ENCODE data around the gene SHOC2. TPM values are rescaled to one million over a fixed set of nuclear protein-coding genes. Genes with fewer than 3 reads are reported as not detected.

The SHOC2 gene
- total RNA-seq, 2 donors from 2014 or later: 32.9 to 48.9 TPM

DNA sequence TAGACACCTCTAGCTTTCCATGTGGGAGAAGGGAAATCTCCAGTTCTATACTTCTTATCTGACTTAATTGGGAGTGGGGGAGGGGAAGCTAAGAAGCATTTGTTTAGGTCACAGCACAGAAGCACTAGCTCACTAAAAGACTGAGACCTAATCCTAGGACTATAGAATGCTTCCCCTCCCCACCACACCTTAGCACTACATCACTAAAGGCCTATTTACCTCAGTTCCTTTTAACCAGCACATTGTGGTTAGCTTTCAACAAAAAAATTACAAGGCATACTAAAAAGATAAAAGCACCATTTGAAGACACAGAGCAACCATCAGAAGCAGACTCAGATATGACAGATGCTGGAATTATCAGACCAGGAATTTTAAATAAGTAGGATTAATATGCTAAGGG, 103.7 kb downstream of the SHOC2 start:
- H3K27ac ChIP-seq: no peak overlapping the region
- TF ChIP-seq, protein P1, sequence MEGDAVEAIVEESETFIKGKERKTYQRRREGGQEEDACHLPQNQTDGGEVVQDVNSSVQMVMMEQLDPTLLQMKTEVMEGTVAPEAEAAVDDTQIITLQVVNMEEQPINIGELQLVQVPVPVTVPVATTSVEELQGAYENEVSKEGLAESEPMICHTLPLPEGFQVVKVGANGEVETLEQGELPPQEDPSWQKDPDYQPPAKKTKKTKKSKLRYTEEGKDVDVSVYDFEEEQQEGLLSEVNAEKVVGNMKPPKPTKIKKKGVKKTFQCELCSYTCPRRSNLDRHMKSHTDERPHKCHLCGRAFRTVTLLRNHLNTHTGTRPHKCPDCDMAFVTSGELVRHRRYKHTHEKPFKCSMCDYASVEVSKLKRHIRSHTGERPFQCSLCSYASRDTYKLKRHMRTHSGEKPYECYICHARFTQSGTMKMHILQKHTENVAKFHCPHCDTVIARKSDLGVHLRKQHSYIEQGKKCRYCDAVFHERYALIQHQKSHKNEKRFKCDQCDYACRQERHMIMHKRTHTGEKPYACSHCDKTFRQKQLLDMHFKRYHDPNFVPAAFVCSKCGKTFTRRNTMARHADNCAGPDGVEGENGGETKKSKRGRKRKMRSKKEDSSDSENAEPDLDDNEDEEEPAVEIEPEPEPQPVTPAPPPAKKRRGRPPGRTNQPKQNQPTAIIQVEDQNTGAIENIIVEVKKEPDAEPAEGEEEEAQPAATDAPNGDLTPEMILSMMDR (IDR thresholded peaks at IDR 0.05): no peak
- H3K27me3 ChIP-seq: no peaks in the 10 kb centered on the region
- no peak for DNase-seq (ENCODE audit: low spot score)
- H3K9me3 ChIP-seq: no peaks in the 10 kb centered on the region
- no peaks in the 10 kb centered on the region for H3K36me3 ChIP-seq
- H3K4me1 ChIP-seq: no peaks in the 10 kb centered on the region
- H3K4me3 ChIP-seq: no peak overlapping the region

DNA sequence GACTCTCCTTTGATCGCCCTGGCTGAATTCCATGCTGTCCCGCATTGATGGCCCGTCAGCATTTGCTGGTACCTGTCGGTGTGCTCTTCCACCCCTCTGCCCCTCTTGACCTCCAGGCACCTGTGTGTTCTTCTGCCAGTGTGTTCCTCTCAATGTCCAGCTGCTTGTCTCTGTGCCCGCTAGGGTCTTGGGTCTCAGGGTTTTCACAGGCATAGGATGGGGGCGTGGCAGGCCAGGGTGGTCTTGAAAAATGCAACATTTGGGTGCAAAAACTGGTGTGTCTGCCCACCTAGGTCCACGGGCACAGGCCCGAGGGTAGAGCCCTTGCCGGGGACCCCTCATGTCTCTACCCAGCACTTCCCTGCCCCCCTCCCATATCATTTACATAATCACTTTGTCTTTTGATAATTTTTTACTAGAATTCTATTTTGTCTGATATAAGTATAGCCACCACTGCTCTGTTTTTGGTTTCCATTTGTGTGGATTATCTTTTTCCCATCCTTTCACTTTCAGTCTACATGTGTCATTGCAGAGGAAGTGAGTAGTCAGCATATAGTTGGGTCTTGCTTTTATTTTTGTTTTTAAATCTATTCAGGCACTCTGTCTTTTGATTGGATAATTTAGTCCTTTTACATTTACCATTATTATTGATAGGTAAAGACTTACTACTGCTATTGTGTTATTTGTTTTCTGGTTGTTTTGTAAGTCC, 110.8 kb downstream of the SHOC2 start:
- H3K4me3 ChIP-seq: no peak overlapping the region
- DNase-seq (ENCODE audit: low spot score): no peak
- no peak overlapping the region for H3K27ac ChIP-seq

DNA sequence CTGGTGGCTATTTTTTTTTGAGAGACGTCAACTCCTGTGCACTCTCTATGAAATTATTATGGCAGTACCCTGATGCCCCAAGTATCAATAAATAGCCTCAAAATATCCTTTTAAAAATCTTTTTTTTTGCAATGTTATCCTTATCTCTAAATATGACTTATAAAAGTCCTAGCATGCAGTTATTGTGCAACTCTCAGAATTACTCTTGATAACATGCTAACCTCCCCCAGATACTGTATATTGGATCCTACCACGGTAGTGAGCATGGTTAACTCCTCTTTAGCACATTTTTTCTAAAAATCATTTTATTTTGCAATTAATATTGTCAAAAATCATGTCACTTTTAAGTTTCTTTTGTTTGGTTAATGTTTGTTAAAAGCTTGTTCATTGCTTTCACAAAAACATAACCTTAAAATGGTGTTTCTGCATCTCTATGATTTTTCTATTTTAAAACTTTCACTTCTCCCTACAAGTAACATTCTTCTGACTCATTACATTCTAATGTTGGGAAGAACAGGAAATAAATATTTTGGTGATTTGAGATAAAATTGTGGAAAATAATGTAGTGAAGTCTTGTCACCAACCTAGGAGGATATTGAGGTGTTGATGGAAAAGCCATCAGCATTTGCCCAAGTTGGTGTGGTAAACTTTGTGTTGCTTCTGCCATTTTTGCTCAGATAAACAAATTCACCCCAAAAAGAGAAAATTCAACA, 115.3 kb downstream of the SHOC2 start:
- DNase-seq (ENCODE audit: low spot score): no peak
- H3K27me3 ChIP-seq: no peaks in the 10 kb centered on the region
- TF ChIP-seq, protein P1 (IDR thresholded peaks at IDR 0.05): no peak

More for the DNA sequence above, 110.8 kb downstream of the SHOC2 start:
- Histone ChIP-seq H3K36me3 (no peaks in the 10 kb centered on the region), H3K27me3 (no peaks in the 10 kb centered on the region), H3K4me1 (no peaks in the 10 kb centered on the region), H3K9me3 (no peaks in the 10 kb centered on the region)
- TF ChIP-seq, protein P1 (IDR thresholded peaks at IDR 0.05): no peak

DNA sequence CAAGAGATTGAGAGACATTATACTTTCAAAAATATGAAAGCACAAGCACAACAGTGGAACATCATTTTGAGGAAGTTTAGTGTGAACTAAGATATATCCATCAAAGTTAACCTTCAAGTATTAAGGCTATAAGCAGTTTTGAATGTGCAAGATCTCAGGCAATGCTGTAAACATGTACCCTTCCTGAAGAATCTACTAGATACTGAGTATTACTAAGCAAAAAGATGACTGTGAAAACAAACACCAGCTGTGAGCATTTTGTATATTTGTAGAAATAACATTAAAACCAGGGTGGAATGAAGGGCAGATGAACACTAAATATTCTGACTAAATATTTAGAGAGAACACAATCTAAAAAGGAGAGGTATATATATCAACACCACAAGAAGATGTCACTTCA, 116.1 kb downstream of the SHOC2 start:
- no peak overlapping the region for H3K27ac ChIP-seq
- H3K4me1 ChIP-seq: no peaks in the 10 kb centered on the region
- no peaks in the 10 kb centered on the region for H3K27me3 ChIP-seq
- TF ChIP-seq, protein P1 (IDR thresholded peaks at IDR 0.05): no peak
- H3K9me3 ChIP-seq: peaks cover 0 to 21% of the 10 kb centered on the region in 2 donors
- no peak overlapping the region for H3K4me3 ChIP-seq
- no peak for DNase-seq (ENCODE audit: low spot score)
- no peaks in the 10 kb centered on the region for H3K36me3 ChIP-seq

More for the DNA sequence above, 115.3 kb downstream of the SHOC2 start:
- H3K4me1 ChIP-seq: no peaks in the 10 kb centered on the region
- H3K9me3 ChIP-seq: peaks cover 0 to 13% of the 10 kb centered on the region in 2 donors
- no peak overlapping the region for H3K27ac ChIP-seq
- no peaks in the 10 kb centered on the region for H3K36me3 ChIP-seq
- H3K4me3 ChIP-seq: no peak overlapping the region

DNA sequence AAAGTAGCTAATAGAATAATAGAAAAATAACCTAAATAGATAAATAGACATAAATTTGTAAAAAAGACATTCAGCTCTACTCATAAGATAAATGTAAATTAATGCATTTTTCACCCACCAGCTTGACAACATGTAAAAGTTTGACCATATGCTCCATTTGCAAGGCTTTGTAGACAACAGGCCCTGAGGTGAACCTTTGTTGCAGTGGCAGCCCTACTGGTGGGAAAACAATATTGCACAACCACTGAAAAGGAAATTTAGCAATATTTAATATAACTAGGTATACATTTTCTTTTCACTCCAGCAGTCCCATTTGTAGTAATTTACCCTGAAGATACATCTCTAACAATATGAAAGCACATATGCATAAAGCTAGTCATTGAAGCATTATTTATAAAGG, 118.5 kb downstream of the SHOC2 start:
- no peak overlapping the region for H3K4me3 ChIP-seq
- H3K9me3 ChIP-seq: peaks cover 0 to 42% of the 10 kb centered on the region in 2 donors
- H3K4me1 ChIP-seq: no peaks in the 10 kb centered on the region
- no peaks in the 10 kb centered on the region for H3K36me3 ChIP-seq
- no peak overlapping the region for H3K27ac ChIP-seq
- DNase-seq (ENCODE audit: low spot score): no peak
- H3K27me3 ChIP-seq: no peaks in the 10 kb centered on the region
- TF ChIP-seq, protein P1 (IDR thresholded peaks at IDR 0.05): no peak

Data from right atrium auricular region (tissue), 2 donors.